Measurements from ENCODE around the gene JADE1.

GRCh38 chr4:128825226-128825625, 15.7 kb downstream of the JADE1 start:
- TF ChIP-seq CTCF (IDR thresholded peaks at IDR 0.05) = no peak
- no peak for TF ChIP-seq POLR2AphosphoS5 (IDR thresholded peaks at IDR 0.05)
- no peak for TF ChIP-seq EP300 (IDR thresholded peaks at IDR 0.05)

Measured in sigmoid colon (tissue), 4 donors.